HepG2 (cell line): ENCODE measurements around the gene ABCG4. TPM values are rescaled to one million over a fixed set of nuclear protein-coding genes. Genes with fewer than 3 reads are reported as not detected.

ENCODE experiments used
- ATAC-seq: fragments of 200-7000 bp; cut with Tn5 transposase; 3 replicates; pipeline ENCODE4 v1.9.1; 2020; ENCODE audit warnings: mild to moderate bottlenecking, moderate library complexity
- BruUV-seq: library from RNA; stranded (reverse); fragments of 400-500 nt; replicated peaks from 2 replicates; lab custom pipeline; 2021; lab: Mats Ljungman, UMichigan
- CTCF ChIA-PET: fragments of 300-600 bp; formaldehyde crosslinking; extraction: SDS; loops from one replicate; lab custom pipeline; 2021; ENCODE audit warnings: low total read pairs, inconsistent platforms, low intra/inter-chr PET ratio; lab: Yijun Ruan, JAX
- POLR2A ChIA-PET: fragments of 350-600 bp; sonication (Branson Sonifier 250); formaldehyde crosslinking; loops from one replicate; lab custom pipeline; 2020; ENCODE audit warnings: antibody characterized with exemption, inconsistent platforms; lab: Yijun Ruan, JAX
- DNase-seq: peaks from one replicate; pipeline ENCODE4 v3.0.0-alpha.2; 2015; ENCODE audit warnings: low spot score
- FAIRE-seq: peaks from 3 replicates; lab custom pipeline; 2011; peaks lifted over from hg19 to GRCh38; lab: Jason Lieb, UNC
- H2AFZ ChIP-seq: one replicate; pipeline ENCODE4 v1.6.1; 2011; ENCODE audit warnings: low read length, inconsistent platforms
- H3K27ac ChIP-seq: fragments of 300-600 bp; 3 replicates; pipeline ENCODE4 v1.8.0; 2011; ENCODE audit warnings: mixed run types, mild to moderate bottlenecking, mixed read lengths, low read length, inconsistent platforms; ENCODE audit not compliant: insufficient read depth; ENCODE audit errors: extremely low read length
- H3K27me3 ChIP-seq, 2 experiments: fragments of 200-600 bp in 1 of 2; 2 replicates in 1 of 2; 3 replicates in 1 of 2; pipeline versions ENCODE4 v1.6.0 to v1.8.0; 2011; ENCODE audit warnings: low read length in 2 of 2, mild to moderate bottlenecking in 2 of 2, moderate library complexity in 2 of 2, inconsistent platforms in 1 of 2; ENCODE audit not compliant: insufficient read depth in 2 of 2, control insufficient read depth in 1 of 2
- H3K36me3 ChIP-seq, 2 experiments: fragments of 200-600 bp in 1 of 2; replicated peaks in 1 of 2; 2 replicates in 1 of 2; 3 replicates in 1 of 2; pipeline versions ENCODE4 v1.5.1 to v1.8.0; 2011; ENCODE audit warnings: low read length in 2 of 2, inconsistent platforms in 1 of 2; ENCODE audit not compliant: insufficient read depth in 2 of 2, control insufficient read depth in 1 of 2
- H3K4me1 ChIP-seq: 2 replicates; pipeline ENCODE4 v1.5.1; 2012; ENCODE audit warnings: low read length, inconsistent platforms; ENCODE audit not compliant: insufficient read depth
- H3K4me2 ChIP-seq: 2 replicates; pipeline ENCODE4 v1.6.0; 2011; ENCODE audit warnings: low read depth, low read length, inconsistent platforms
- H3K4me3 ChIP-seq, 3 experiments: fragments of 200-600 bp in 1 of 3; sonication (generic), shearing (Covaris generic) in 1 of 3; replicated peaks in 1 of 3; 2 replicates each; pipeline ENCODE4 v1.5.1; 2011 to 2016; ENCODE audit warnings: low read length in 3 of 3, inconsistent platforms in 2 of 3, low read depth in 2 of 3, mild to moderate bottlenecking in 2 of 3, control low read depth in 1 of 3, mixed read lengths in 1 of 3; ENCODE audit not compliant: insufficient read depth in 1 of 3
- H3K79me2 ChIP-seq: one replicate; pipeline ENCODE4 v1.6.1; 2011; ENCODE audit warnings: low read length, inconsistent platforms; ENCODE audit not compliant: insufficient read depth
- H3K9ac ChIP-seq: 2 replicates; pipeline ENCODE4 v1.6.0; 2011; ENCODE audit warnings: mild to moderate bottlenecking, low read depth, low read length, inconsistent platforms; ENCODE audit not compliant: insufficient read depth
- H3K9me3 ChIP-seq: 2 replicates; pipeline ENCODE4 v1.5.1; 2012; ENCODE audit warnings: mild to moderate bottlenecking, low read length
- H4K20me1 ChIP-seq: 2 replicates; pipeline ENCODE4 v1.6.0; 2011; ENCODE audit warnings: inconsistent platforms, mild to moderate bottlenecking, low read length, moderate library complexity; ENCODE audit not compliant: insufficient read depth
- ARID2 ChIP-seq: sonication (generic); formaldehyde crosslinking; IDR thresholded peaks from 2 replicates; pipeline ENCODE4 v1.8.1; 2022; ENCODE audit warnings: mild to moderate bottlenecking, missing genetic modification reagents, borderline replicate concordance
- DPF2 ChIP-seq: sonication (generic); formaldehyde crosslinking; IDR thresholded peaks from 2 replicates; pipeline ENCODE4 v1.4.0; 2020; ENCODE audit warnings: mild to moderate bottlenecking, low read depth, missing genetic modification reagents, borderline replicate concordance
- FOXK2 ChIP-seq: fragments of 450-650 bp; IDR thresholded peaks from 2 replicates; pipeline ENCODE4 v1.6.1; 2016
- HHEX ChIP-seq: IDR thresholded peaks from 2 replicates; pipeline ENCODE4 v1.6.1; 2016; ENCODE audit warnings: control low read depth
- IKZF1 ChIP-seq: fragments of 450-650 bp; IDR thresholded peaks from 2 replicates; pipeline ENCODE4 v1.7.1; 2016
- KLF6 ChIP-seq: IDR thresholded peaks from 2 replicates; pipeline ENCODE4 v1.8.0; 2016; ENCODE audit warnings: missing biosample characterization, missing genetic modification reagents
- MAFK ChIP-seq, 2 experiments: IDR thresholded peaks in 1 of 2; conservative IDR thresholded peaks in 1 of 2; 2 replicates each; pipeline ENCODE4 v1.6.1; 2011; ENCODE audit warnings: improper control_type of control experiment in 2 of 2, low read length in 2 of 2
- MXI1 ChIP-seq: IDR thresholded peaks from 3 replicates; pipeline ENCODE4 v1.6.1; 2012; ENCODE audit warnings: low read depth, low read length, inconsistent platforms, borderline replicate concordance
- SATB2 ChIP-seq: sonication (generic); formaldehyde crosslinking; IDR thresholded peaks from 2 replicates; pipeline ENCODE4 v1.5.0; 2020; ENCODE audit warnings: missing genetic modification reagents
- SRF ChIP-seq: IDR thresholded peaks from 2 replicates; pipeline ENCODE4 v1.6.1; 2011; ENCODE audit warnings: mild to moderate bottlenecking, low read depth, low read length, moderate library complexity
- ZKSCAN8 ChIP-seq: IDR thresholded peaks from 2 replicates; pipeline ENCODE4 v1.6.1; 2016; ENCODE audit warnings: borderline replicate concordance, missing genetic modification reagents, missing compliant biosample characterization
- ZNF256 ChIP-seq: sonication (generic); formaldehyde crosslinking; conservative IDR thresholded peaks from 2 replicates; pipeline ENCODE4 v1.4.0; 2020; ENCODE audit warnings: missing genetic modification reagents
- ZNF337 ChIP-seq: sonication (generic); formaldehyde crosslinking; IDR thresholded peaks from 2 replicates; pipeline ENCODE4 v1.5.1; 2020; ENCODE audit warnings: missing genetic modification reagents, low read depth, mild to moderate bottlenecking, borderline replicate concordance
- ZNF607 ChIP-seq: sonication (generic); formaldehyde crosslinking; IDR thresholded peaks from 2 replicates; pipeline ENCODE4 v1.5.1; 2020; ENCODE audit warnings: missing genetic modification reagents, mild to moderate bottlenecking, borderline replicate concordance
- ZNF792 ChIP-seq: IDR thresholded peaks from 2 replicates; pipeline ENCODE4 v1.6.1; 2016
- ZNF850 ChIP-seq: sonication (generic); formaldehyde crosslinking; conservative IDR thresholded peaks from 2 replicates; pipeline ENCODE4 v1.9.0; 2021; ENCODE audit warnings: mild to moderate bottlenecking, missing genetic modification reagents
- ZNF883 ChIP-seq: sonication (generic); formaldehyde crosslinking; IDR thresholded peaks from 2 replicates; pipeline ENCODE4 v1.5.1; 2020; ENCODE audit warnings: mild to moderate bottlenecking, missing genetic modification reagents; ENCODE audit errors: not compliant biosample characterization
- WGBS: methylation state at CpG from one replicate; pipeline ENCODE4 v1.1.6; 2017; ENCODE audit warnings: low lambda C conversion rate; 5-methylcytosine and 5-hydroxymethylcytosine counted together
- in situ Hi-C: cut with HindIII; loops from 2 replicates; pipeline ENCODE4 v1.10.0; 2017; ENCODE audit warnings: low pct_unique_long_range_greater_than_20kb; ENCODE audit not compliant: extremely low pct_ligation_motif_present
- intact Hi-C: fragments of 100-400 bp; cut with micrococcal nuclease; formaldehyde crosslinking; loops from one replicate; pipeline ENCODE4 v1.10.0; 2022; ENCODE audit not compliant: unreplicated experiment
- polyA plus RNA-seq, 8 experiments: library from polyadenylated mRNA; depleted of rRNA in 3 of 8; stranded (reverse) in 7 of 8; unstranded in 1 of 8; fragments of >200 nt; fragmentation: Illumina TruSeq in 4 of 8; extraction: Trizol in 4 of 8; gene quantifications; 2 replicates each; pipeline versions ENCODE4 v1.2.1 to v1.2.3, GENCODE V29; 2011 to 2016; ENCODE audit warnings: low read depth in 4 of 8, missing spikeins in 1 of 8, mixed read lengths in 1 of 8; ENCODE audit not compliant: insufficient read depth in 1 of 8
- total RNA-seq, 5 experiments: library from RNA; depleted of rRNA; stranded (reverse); fragments of >200 nt; fragmentation: Illumina TruSeq; extraction: Trizol; gene quantifications; 2 replicates each; pipeline ENCODE4 v1.2.3, GENCODE V29; 2016; ENCODE audit warnings: low read depth in 1 of 5
- TF ChIP-seq, protein P1 (sequence below), 2 experiments: sonication (generic) in 1 of 2; formaldehyde crosslinking in 1 of 2; IDR thresholded peaks; 2 replicates each; pipeline versions ENCODE4 v1.4.0 to v1.6.1; 2016 to 2020; ENCODE audit warnings: borderline replicate concordance in 1 of 2, low read depth in 1 of 2, mild to moderate bottlenecking in 1 of 2, missing genetic modification reagents in 1 of 2
- TF ChIP-seq, protein P2 (sequence below): sonication (generic); formaldehyde crosslinking; IDR thresholded peaks from 2 replicates; pipeline ENCODE4 v1.8.1; 2023; ENCODE audit warnings: mild to moderate bottlenecking, missing genetic modification reagents, borderline replicate concordance

Gene ABCG4
- total and polyA plus RNA-seq, 2 of the 13 experiments (the other 11 are each of a cell fraction or from before 2014, with no cell fraction given): not detected

DNA sequence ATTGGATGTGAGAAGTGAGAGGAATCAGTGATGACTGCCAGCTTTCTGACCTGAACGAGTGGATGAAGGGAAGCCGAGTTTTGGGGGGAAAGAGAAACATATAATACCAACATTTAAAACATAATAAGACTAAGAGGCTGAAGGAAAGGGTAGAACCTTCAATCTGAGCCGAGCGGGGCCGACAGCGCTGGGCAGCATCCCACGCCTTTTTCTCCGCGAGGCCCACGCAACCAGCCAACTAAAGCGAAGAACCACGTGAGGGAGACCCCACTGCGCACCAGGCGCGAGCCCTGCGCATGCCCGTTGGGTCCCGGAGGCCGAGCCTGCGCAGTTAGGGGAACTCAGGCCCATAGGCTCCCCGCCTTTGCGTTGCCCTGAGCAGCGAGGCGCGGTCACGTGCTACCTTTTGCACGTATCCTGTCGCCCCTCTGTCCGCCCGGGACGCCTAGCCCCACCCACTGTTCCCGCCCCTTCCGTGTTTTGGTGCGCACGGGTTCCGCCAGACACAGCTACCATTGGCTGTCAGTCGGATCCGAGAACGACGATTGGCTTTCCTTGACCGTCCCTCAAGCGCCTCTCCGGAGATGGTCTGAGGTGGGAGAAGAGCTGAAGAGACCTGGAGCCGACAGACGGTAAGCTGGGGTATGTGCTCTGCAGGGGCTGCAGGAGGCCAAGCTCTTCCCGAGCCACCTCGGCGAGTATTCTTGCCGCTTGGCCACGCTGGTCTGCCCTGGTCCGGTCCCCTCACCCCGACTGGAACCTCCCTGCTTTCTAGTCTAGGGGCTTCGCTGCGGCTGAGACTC is 27.6 kb upstream of the ABCG4 start, which contains the start of gene HINFP:
HINFP (plus strand) TSS at position 573 of the 803 bp plus-strand sequence. CDS start 5,365 bp downstream, outside the sequence.
- H4K20me1 ChIP-seq: no peaks in the 10 kb centered on the region
- H3K9me3 ChIP-seq: no peaks in the 10 kb centered on the region
- intact Hi-C loops (loop anchor here (2.0 kb wide), 1 partner anchor 20 kb away; the partner anchor contains the start of gene DPAGT1), in situ Hi-C loops (no loop called here)
- ATAC-seq: peak; percentile 98
- H3K27ac ChIP-seq: peak within 1 kb of the TSS; percentile 55
- H3K4me1 ChIP-seq: peaks cover 36% of the 10 kb centered on the region
- under 1% methylated on average over 20 of the region's 54 CpGs for WGBS
- H3K9ac ChIP-seq: peak within 1 kb of the TSS; percentile 90
- no TSS peak for BruUV-seq
- H2AFZ ChIP-seq: peak within 1 kb of the TSS; percentile 76
- peaks cover 18% of the 10 kb centered on the region for H3K79me2 ChIP-seq
- ChIA-PET CTCF (no interaction called here), POLR2A (interaction anchor here (0.7 to 3.3 kb wide), 21 partner anchors 9 to 249 kb away, joined by 3 to 75 read pairs (median 5); partner anchors contain the start of genes C1QTNF5, C2CD2L, CBL and DPAGT1)
- peak within 1 kb of the TSS; percentile 83 for H3K4me2 ChIP-seq
- FAIRE-seq: peak; percentile 92
- no peaks in the 10 kb centered on the region; a peak in 1 of 5 replicates for H3K27me3 ChIP-seq
- peaks cover 1 to 6% of the 10 kb centered on the region in 2 experiments; a peak in 2 of 5 replicates for H3K36me3 ChIP-seq
- peak within 1 kb of the TSS; percentile 81 to 98 (median 84) for H3K4me3 ChIP-seq
- DNase-seq: peak; percentile 97
- TF ChIP-seq ZNF256 (CRISPR knock-in tag) (peak; percentile 88), HHEX (CRISPR knock-in tag) (no peak), IKZF1 (no peak), KLF6 (CRISPR knock-in tag) (peak; percentile 81; the same call in 1 of the 2 replicates), SATB2 (CRISPR knock-in tag) (peak; percentile 86; the same call in 1 of the 2 replicates), ZNF792 (CRISPR knock-in tag) (peak; percentile 69; the same call in 1 of the 2 replicates), ZNF337 (CRISPR knock-in tag) (peak; percentile 34; the same call in 1 of the 2 replicates), FOXK2 (peak; percentile 69; the same call in 1 of the 2 replicates), MAFK (conservative IDR thresholded peaks at IDR 0.05 in 1 of 2, IDR thresholded peaks at IDR 0.05 in 1 of 2; ENCODE audit: low read length in 2 of 2) (no peak), ZKSCAN8 (CRISPR knock-in tag) (peak; percentile 16; the same call in 1 of the 2 replicates), ZNF883 (CRISPR knock-in tag) (peak; percentile 36), SRF (no peak), ZNF850 (no peak), ZNF607 (CRISPR knock-in tag) (peak; percentile 90; the same call in 1 of the 2 replicates), DPF2 (no peak; the same call in 1 of the 2 replicates), ARID2 (peak; percentile 66; the same call in 1 of the 2 replicates), MXI1 (peak; percentile 82; the same call in 1 of the 3 replicates)
- TF ChIP-seq, protein P1, sequence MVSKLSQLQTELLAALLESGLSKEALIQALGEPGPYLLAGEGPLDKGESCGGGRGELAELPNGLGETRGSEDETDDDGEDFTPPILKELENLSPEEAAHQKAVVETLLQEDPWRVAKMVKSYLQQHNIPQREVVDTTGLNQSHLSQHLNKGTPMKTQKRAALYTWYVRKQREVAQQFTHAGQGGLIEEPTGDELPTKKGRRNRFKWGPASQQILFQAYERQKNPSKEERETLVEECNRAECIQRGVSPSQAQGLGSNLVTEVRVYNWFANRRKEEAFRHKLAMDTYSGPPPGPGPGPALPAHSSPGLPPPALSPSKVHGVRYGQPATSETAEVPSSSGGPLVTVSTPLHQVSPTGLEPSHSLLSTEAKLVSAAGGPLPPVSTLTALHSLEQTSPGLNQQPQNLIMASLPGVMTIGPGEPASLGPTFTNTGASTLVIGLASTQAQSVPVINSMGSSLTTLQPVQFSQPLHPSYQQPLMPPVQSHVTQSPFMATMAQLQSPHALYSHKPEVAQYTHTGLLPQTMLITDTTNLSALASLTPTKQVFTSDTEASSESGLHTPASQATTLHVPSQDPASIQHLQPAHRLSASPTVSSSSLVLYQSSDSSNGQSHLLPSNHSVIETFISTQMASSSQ (IDR thresholded peaks at IDR 0.05; ENCODE audit: low read depth): no peak
- TF ChIP-seq, protein P1 (CRISPR knock-in tag; IDR thresholded peaks at IDR 0.05; ENCODE audit: borderline replicate concordance): no peak
- TF ChIP-seq, protein P2, sequence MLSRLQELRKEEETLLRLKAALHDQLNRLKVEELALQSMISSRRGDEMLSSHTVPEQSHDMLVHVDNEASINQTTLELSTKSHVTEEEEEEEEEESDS: 0 out of 2 replicates have a peak, but pooled peaks have one; percentile 42
